Esophagus squamous epithelium (tissue), 5 donors: Measurements from ENCODE around the gene FZR1. TPM values are rescaled to one million over a fixed set of nuclear protein-coding genes. Genes with fewer than 3 reads are reported as not detected.

ENCODE experiments used
- DNase-seq: peaks from one replicate; lab custom pipeline; 2025; lab: John Stamatoyannopoulos, UW
- H3K27ac ChIP-seq, 4 donors: fragments of 200-600 bp; sonication (generic); one replicate each; pipeline ENCODE4 v1.5.1; 2016 to 2019; ENCODE audit warnings: mild to moderate bottlenecking in 1 of 4
- H3K27me3 ChIP-seq, 4 donors: fragments of 200-600 bp; sonication (generic); 1 replicate in 3 of 4; 2 replicates in 1 of 4; pipeline versions ENCODE4 v1.5.1 to v1.6.0; 2017 to 2021; ENCODE audit warnings: antibody characterized with exemption in 1 of 4
- H3K36me3 ChIP-seq, 3 donors: fragments of 200-600 bp; sonication (generic); one replicate each; pipeline ENCODE4 v1.5.1; 2016 to 2019
- H3K4me1 ChIP-seq, 3 donors: fragments of 200-600 bp; sonication (generic); one replicate each; pipeline ENCODE4 v1.5.1; 2017 to 2019
- H3K4me3 ChIP-seq, 4 donors: fragments of 200-600 bp; sonication (generic); 1 replicate in 3 of 4; 2 replicates in 1 of 4; pipeline ENCODE4 v1.5.1; 2016 to 2019; ENCODE audit warnings: mild to moderate bottlenecking in 2 of 4, moderate library complexity in 1 of 4
- H3K9me3 ChIP-seq, 3 donors: fragments of 200-600 bp; sonication (generic); one replicate each; pipeline ENCODE4 v1.5.1; 2016 to 2019
- POLR2A ChIP-seq, 4 donors: fragments of 450-650 bp; IDR thresholded peaks; one replicate each; pipeline ENCODE4 v1.6.1; 2017; ENCODE audit warnings: antibody characterized with exemption in 4 of 4, mild to moderate bottlenecking in 4 of 4, moderate library complexity in 3 of 4
- WGBS, 2 donors: methylation state at CpG; one replicate each; pipeline ENCODE4 v1.1.5; 2018; 5-methylcytosine and 5-hydroxymethylcytosine counted together
- intact Hi-C: fragments of 100-400 bp; cut with DNase I; formaldehyde crosslinking; loops from one replicate; pipeline ENCODE4 v1.15.0; 2022
- total RNA-seq, 4 donors: library from RNA; depleted of rRNA; stranded (reverse); fragments of >200 nt; gene quantifications; one replicate each; pipeline ENCODE4 v1.1.0, GENCODE V29; 2016
- TF ChIP-seq, protein P1 (sequence below), 6 experiments: fragments of 450-650 bp in 4 of 6; fragments of 200-600 bp in 2 of 6; sonication (generic) in 2 of 6; IDR thresholded peaks; one replicate each; pipeline ENCODE4 v1.5.1; 2016 to 2019; ENCODE audit warnings: antibody characterized with exemption in 6 of 6, mild to moderate bottlenecking in 4 of 6, moderate library complexity in 4 of 6
- donor health status: DM: yes; HTN: yes; CAD: no.

The FZR1 gene
- total RNA-seq, 4 donors from 2014 or later = 26.5 to 46.8 (median 27.2) TPM

DNA sequence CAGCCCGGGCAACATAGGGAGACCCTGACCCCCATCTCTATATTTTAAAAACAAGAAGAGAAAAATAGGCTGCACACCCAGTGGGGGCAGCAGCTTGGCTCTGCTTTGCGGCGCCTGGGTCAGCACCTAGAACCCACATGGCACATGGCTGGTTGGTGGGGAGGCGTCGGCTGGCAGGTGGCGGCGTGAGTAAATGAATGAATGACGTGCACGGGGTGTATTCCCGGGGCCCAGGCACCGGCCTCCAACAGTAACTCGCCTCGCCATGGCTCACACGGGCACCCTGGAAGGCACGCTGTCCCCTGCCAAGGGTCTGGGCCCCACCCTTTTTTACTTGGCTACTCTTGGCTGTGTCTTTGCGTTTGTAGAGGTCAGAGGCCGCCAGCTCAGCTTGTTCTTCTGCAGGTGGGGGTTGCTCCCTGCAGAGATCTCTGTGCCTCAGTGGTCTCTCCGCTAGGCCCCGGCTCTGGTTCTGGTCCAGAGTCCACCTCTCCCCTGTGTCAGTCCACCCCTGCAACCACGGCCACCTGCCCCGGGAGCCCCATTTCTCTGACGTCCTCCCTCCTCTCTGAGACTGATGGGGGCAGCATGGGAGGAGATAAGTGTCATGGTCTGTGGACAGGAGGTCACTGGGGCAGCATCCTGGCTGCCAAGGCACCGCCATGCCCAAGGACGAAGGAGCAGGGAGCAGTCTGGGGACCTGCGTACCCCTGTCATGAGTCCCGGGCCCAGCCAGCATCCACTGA lies 5.6 kb downstream of the FZR1 start:
- H3K27ac ChIP-seq = no peak overlapping the region
- H3K4me3 ChIP-seq = no peak overlapping the region
- 77 to 88% methylated on average over 10 to 17 of the region's 26 CpGs for WGBS, 2 donors
- H3K36me3 ChIP-seq = peaks cover 0 to 56% (median 0%) of the 10 kb centered on the region in 3 donors
- H3K4me1 ChIP-seq = peaks cover 5 to 97% (median 24%) of the 10 kb centered on the region in 3 donors
- H3K27me3 ChIP-seq = no peaks in the 10 kb centered on the region
- TF ChIP-seq, protein P1, sequence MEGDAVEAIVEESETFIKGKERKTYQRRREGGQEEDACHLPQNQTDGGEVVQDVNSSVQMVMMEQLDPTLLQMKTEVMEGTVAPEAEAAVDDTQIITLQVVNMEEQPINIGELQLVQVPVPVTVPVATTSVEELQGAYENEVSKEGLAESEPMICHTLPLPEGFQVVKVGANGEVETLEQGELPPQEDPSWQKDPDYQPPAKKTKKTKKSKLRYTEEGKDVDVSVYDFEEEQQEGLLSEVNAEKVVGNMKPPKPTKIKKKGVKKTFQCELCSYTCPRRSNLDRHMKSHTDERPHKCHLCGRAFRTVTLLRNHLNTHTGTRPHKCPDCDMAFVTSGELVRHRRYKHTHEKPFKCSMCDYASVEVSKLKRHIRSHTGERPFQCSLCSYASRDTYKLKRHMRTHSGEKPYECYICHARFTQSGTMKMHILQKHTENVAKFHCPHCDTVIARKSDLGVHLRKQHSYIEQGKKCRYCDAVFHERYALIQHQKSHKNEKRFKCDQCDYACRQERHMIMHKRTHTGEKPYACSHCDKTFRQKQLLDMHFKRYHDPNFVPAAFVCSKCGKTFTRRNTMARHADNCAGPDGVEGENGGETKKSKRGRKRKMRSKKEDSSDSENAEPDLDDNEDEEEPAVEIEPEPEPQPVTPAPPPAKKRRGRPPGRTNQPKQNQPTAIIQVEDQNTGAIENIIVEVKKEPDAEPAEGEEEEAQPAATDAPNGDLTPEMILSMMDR (IDR thresholded peaks at IDR 0.05) = no peak
- TF ChIP-seq POLR2A (IDR thresholded peaks at IDR 0.05) = no peak
- intact Hi-C loops = no loop called here
- no peak for DNase-seq
- no peaks in the 10 kb centered on the region for H3K9me3 ChIP-seq

DNA sequence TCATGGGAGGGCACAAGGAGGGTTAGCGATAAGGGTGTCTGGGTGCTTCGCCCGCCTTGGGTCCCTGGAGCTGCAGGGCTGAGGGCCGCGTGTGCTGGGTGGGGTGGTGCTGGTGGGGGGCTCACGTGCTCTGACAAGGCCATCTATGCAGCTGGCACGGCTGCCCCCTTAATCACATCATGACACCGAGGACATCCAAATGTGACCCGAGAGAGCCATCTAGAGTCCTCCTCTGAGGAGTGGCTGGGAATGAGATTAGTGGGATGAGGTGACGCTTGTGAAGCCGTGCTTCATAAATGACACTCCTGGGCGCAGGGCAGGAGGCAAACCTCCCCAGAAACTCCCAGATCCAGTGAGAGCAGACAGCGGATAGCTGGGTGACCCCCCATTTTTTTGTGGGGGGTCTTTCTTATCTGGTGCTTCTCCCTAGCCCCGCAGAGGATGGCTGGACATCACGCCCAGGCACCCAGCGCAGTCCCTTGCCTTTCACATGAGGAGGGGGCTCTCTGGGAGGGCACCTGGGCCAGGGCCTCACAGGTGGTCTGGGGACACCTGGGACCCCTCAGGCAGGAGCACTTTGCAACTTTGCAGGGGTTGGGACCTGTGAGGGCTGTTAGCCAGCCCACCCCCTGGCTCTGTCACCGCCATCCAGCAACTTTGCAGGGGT lies 6.6 kb downstream of the FZR1 start:
- intact Hi-C loops = no loop called here
- Histone ChIP-seq H3K4me3 (no peak overlapping the region), H3K36me3 (peaks cover 0 to 56% (median 0%) of the 10 kb centered on the region in 3 donors), H3K27ac (no peak overlapping the region), H3K27me3 (no peaks in the 10 kb centered on the region), H3K4me1 (peaks cover 3 to 96% (median 23%) of the 10 kb centered on the region in 3 donors), H3K9me3 (no peaks in the 10 kb centered on the region)
- DNase-seq = no peak
- 79% methylated on average over 8 of the region's 17 CpGs; no CpG with 5 or more reads in 1 of the 2 donors for WGBS, 2 donors
- TF ChIP-seq, protein P1 (IDR thresholded peaks at IDR 0.05) = no peak
- no peak for TF ChIP-seq POLR2A (IDR thresholded peaks at IDR 0.05)

DNA sequence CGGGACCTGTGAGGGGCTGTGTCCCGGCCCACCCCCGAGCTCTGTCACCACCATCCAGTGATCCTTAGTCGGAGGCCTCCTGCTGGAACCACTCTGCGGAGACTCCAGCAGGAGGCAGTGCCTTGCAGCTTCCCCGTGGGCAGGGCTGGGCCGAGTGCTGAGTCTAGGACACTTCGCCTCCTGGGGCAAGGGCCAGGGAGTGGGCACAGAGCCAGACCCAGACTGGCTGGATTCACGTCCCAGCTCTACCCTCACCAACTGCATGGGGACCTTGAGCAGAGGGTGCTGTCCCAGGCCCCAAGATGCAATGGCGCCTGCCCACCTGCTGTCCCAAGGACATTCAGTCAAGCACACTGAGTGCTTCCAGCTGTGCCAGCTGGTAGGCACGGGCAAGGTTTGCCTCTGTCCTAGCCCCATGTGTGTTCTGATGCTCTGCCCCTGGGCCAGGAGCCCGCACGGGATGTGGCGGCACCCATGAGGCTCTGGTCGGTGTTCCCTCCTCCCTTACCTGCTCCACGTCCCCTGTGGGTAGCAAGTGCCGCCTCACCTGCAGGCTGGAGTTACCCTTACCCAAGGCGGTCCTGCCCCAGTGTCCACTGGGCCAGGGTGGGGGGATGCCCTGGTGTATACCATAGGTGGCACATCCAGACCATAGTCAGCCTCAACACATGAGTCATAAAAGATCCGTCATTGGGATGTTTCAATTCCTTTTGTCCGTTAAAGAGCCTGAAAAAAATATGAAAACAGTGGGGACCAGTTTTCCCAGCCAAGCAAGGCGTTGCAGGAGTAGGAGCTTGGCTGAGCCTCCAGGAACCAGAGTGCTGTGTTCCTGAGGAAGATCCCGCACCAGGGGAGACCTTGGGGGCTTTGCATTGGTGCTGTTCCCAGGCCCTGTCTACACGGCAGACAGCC lies 7.4 kb downstream of the FZR1 start:
- peaks cover 0 to 96% (median 17%) of the 10 kb centered on the region in 3 donors for H3K4me1 ChIP-seq
- intact Hi-C loops = no loop called here
- TF ChIP-seq, protein P1 (IDR thresholded peaks at IDR 0.05) = no peak
- TF ChIP-seq POLR2A (IDR thresholded peaks at IDR 0.05) = no peak

DNA sequence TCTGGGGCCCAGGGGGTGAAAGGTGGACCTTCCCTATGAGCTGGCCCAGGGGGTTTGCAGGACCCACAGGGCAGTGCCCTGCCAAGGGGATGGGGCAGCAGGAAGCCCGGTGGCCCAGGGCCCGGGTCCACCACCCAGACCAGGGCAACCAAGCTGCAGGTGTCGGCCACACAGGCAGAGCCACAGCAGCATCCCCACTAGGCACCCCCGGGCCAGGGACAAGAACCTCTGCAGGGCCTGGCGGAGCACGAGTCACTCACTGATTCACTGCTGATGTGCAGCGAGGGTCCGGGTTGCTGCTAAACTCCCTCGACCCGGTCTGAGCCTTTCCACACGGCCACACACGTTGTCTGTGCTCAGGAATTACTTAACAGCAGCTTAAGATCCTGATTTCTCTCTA lies 8.8 kb downstream of the FZR1 start:
- no peak for DNase-seq
- Histone ChIP-seq H3K27me3 (no peaks in the 10 kb centered on the region), H3K9me3 (no peaks in the 10 kb centered on the region), H3K27ac (no peak overlapping the region), H3K4me3 (no peak overlapping the region), H3K36me3 (peaks cover 0 to 60% (median 0%) of the 10 kb centered on the region in 3 donors), H3K4me1 (peaks cover 0 to 96% (median 14%) of the 10 kb centered on the region in 3 donors)
- intact Hi-C loops = no loop called here
- 79 to 80% methylated on average over 6 to 7 of the region's 12 CpGs for WGBS, 2 donors
- TF ChIP-seq POLR2A (IDR thresholded peaks at IDR 0.05) = no peak
- TF ChIP-seq, protein P1 (IDR thresholded peaks at IDR 0.05) = no peak

More for the DNA sequence above, 7.4 kb downstream of the FZR1 start:
- Histone ChIP-seq H3K27me3 (no peaks in the 10 kb centered on the region), H3K27ac (no peak overlapping the region), H3K36me3 (peaks cover 0 to 60% (median 0%) of the 10 kb centered on the region in 3 donors), H3K4me3 (no peak overlapping the region), H3K9me3 (no peaks in the 10 kb centered on the region)
- WGBS, 2 donors = 41 to 88% methylated on average over 3 to 14 of the region's 23 CpGs
- DNase-seq = no peak
